Neural crest cell (in vitro differentiated cells): ENCODE data around the gene FBLN1. TPM values are rescaled to one million over a fixed set of nuclear protein-coding genes. Genes with fewer than 3 reads are reported as not detected.

Experiments used
- DNase-seq: peaks from one replicate; pipeline ENCODE4 v3.0.0; 2021; ENCODE audit warnings: low read depth, mixed read lengths, low spot score
- H3K27ac Mint-ChIP-seq: one replicate; pipeline ENCODE4 v1.8.0; 2021; ENCODE audit warnings: mild to moderate bottlenecking, mixed read lengths; ENCODE audit not compliant: unreplicated experiment
- H3K27me3 Mint-ChIP-seq: 2 replicates; pipeline ENCODE4 v1.8.0; 2021; ENCODE audit warnings: low read depth, mild to moderate bottlenecking, mixed read lengths
- H3K36me3 Mint-ChIP-seq: 2 replicates; pipeline ENCODE4 v1.8.0; 2021; ENCODE audit warnings: low read depth, mild to moderate bottlenecking, mixed read lengths
- H3K4me1 Mint-ChIP-seq: 2 replicates; pipeline ENCODE4 v1.8.0; 2021; ENCODE audit warnings: mixed read lengths
- H3K4me3 Mint-ChIP-seq: one replicate; pipeline ENCODE4 v1.8.0; 2021; ENCODE audit warnings: mild to moderate bottlenecking, mixed read lengths
- H3K9me3 Mint-ChIP-seq: 2 replicates; pipeline ENCODE4 v1.8.0; 2021; ENCODE audit warnings: mixed read lengths
- CTCF ChIP-seq: fragments of 200-600 bp; sonication (generic); conservative IDR thresholded peaks from 2 replicates; pipeline ENCODE4 v1.5.0; 2021; ENCODE audit warnings: antibody characterized with exemption, mild to moderate bottlenecking
- total RNA-seq: library from RNA; stranded (reverse); gene quantifications from 2 replicates; pipeline ENCODE4 v1.2.1, GENCODE V29; 2021

The FBLN1 gene
- total RNA-seq, 1 donor from 2014 or later: 163 TPM

DNA sequence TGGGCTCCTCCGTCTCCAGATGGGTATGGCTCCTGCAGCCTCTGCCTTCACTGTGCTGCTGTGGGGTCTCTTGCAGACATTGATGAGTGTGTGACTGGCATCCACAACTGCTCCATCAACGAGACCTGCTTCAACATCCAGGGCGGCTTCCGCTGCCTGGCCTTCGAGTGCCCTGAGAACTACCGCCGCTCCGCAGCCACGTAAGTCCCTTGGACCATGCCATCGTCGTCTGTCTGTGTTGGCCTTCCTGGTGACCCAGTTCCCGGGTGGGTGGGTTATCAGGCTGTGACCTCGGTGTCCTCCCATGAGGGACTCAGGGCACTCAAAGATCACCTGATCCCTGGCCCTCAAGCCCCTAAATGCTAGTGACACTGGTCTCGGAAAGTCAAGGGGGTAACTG lies 47.7 kb downstream of the FBLN1 start:
- Mint-ChIP-seq H3K9me3 (peaks cover under 1% of the 10 kb centered on the region), H3K27me3 (no peaks in the 10 kb centered on the region), H3K4me3 (no peak overlapping the region), H3K36me3 (peaks cover 32% of the 10 kb centered on the region), H3K4me1 (peaks cover 26% of the 10 kb centered on the region), H3K27ac (no peak overlapping the region)
- no peak for TF ChIP-seq CTCF
- DNase-seq: no peak

DNA sequence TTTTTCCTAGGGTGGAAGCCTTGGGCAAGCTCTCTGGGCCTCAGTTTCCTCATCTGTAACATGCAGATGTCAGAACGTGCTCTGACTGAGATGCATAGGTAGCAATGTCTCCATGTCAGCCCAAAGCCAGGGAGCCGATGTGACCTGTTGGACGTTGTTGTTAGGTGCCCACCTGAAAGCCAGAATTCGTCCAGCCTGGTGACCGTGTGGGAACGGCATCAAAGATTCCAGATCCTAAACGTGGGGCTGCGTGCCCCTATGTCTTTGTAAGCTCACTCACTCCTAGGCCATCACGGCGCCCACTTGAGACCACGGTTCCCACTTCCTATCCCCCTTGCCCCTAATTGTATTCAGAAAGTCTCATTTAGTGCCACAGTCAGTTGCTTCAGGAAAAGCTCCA lies 48.2 kb downstream of the FBLN1 start:
- H3K36me3 Mint-ChIP-seq: peaks cover 33% of the 10 kb centered on the region
- peak overlapping the region; percentile 89 for H3K27ac Mint-ChIP-seq
- H3K4me1 Mint-ChIP-seq: peaks cover 26% of the 10 kb centered on the region
- no peak for TF ChIP-seq CTCF
- no peaks in the 10 kb centered on the region for H3K27me3 Mint-ChIP-seq
- no peak overlapping the region for H3K4me3 Mint-ChIP-seq
- DNase-seq: no peak
- peaks cover 2% of the 10 kb centered on the region for H3K9me3 Mint-ChIP-seq

GRCh38 chr22:45551310-45552016 lies 48.8 kb downstream of the FBLN1 start:
- Mint-ChIP-seq H3K36me3 (peaks cover 36% of the 10 kb centered on the region), H3K27ac (peak overlapping the region; percentile 89), H3K4me1 (peaks cover 26% of the 10 kb centered on the region), H3K4me3 (no peak overlapping the region), H3K9me3 (peaks cover 2% of the 10 kb centered on the region), H3K27me3 (no peaks in the 10 kb centered on the region)
- no peak for TF ChIP-seq CTCF
- DNase-seq: no peak

GRCh38 chr22:45552017-45552411 lies 49.3 kb downstream of the FBLN1 start:
- Mint-ChIP-seq H3K27ac (peak overlapping the region; percentile 89), H3K9me3 (peaks cover 2% of the 10 kb centered on the region)
- no peak for DNase-seq

DNA sequence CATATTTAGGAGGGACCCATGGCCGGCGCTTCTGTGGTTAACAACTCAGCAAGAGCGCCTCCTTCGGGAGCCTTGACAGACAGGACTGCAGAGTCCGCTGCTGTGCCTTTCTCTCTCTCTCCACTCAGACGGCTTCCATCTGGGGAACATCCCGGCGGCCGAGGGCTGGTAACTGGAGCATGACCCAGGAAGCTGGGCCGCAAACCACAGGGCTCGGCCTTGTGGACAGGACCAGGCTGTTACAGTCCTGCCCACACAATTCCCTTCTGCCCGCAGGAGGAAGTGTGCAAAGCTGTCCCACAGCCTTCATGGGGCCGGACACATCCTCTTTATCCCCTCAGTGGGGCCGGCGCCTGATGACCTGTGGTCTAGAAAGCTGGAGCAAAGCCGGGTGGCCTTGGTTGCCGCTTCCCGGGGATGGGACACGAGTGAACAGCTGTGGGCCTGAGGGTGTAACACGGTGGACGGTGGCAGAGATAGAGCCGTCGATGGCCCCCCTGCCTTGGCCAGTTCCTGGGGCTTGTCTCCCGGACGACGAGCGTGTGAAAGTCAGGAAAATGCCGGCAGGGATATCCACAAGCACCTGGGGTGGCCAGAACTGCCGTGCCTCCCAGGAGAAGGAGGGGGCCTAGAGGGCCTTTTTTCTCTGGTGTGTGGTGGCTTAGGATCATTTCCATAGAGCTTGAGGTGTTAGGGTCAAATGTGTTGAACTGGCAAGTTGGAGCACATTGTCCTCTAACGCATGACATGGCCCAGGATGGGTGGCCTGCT lies 50.1 kb downstream of the FBLN1 start:
- no peak for DNase-seq
- Mint-ChIP-seq H3K4me3 (no peak overlapping the region), H3K36me3 (peaks cover 42% of the 10 kb centered on the region), H3K27ac (no peak overlapping the region), H3K4me1 (peaks cover 26% of the 10 kb centered on the region), H3K27me3 (no peaks in the 10 kb centered on the region), H3K9me3 (peaks cover 2% of the 10 kb centered on the region)
- no peak for TF ChIP-seq CTCF

More at GRCh38 chr22:45552017-45552411, 49.3 kb downstream of the FBLN1 start:
- Mint-ChIP-seq H3K27me3 (no peaks in the 10 kb centered on the region), H3K4me3 (no peak overlapping the region), H3K36me3 (peaks cover 39% of the 10 kb centered on the region), H3K4me1 (peaks cover 26% of the 10 kb centered on the region)
- TF ChIP-seq CTCF: no peak
